Naive thymus-derived CD4-positive, alpha-beta T cell (primary cell): ENCODE data around the gene SLC22A23. TPM values are rescaled to one million over a fixed set of nuclear protein-coding genes. Genes with fewer than 3 reads are reported as not detected.
A peak's percentile ranks its signal among the peaks of the same experiment; 100 is the strongest.

Experiments used
- ATAC-seq: fragments of 150-1000 bp; cut with Tn5 transposase; 2 replicates; pipeline ENCODE4 v1.10.0; 2021; ENCODE audit warnings: mild to moderate bottlenecking, moderate library complexity
- CTCF ChIA-PET: fragments of 350-600 bp; sonication (Branson Sonifier 250); formaldehyde crosslinking; loops from one replicate; lab custom pipeline; 2021; ENCODE audit warnings: antibody characterized with exemption; lab: Charles Lee
- POLR2A ChIA-PET: fragments of 350-600 bp; sonication (Branson Sonifier 250); formaldehyde crosslinking; loops from one replicate; lab custom pipeline; 2021; ENCODE audit warnings: antibody characterized with exemption, inconsistent platforms; lab: Charles Lee
- DNase-seq, 9 donors: peaks; one replicate each; pipeline versions ENCODE4 v3.0.0 to v3.0.0-alpha.2; 2020 to 2022; ENCODE audit warnings: mixed read lengths in 1 of 9
- H3K27ac ChIP-seq: one replicate; pipeline ENCODE4 v1.7.0; 2013; ENCODE audit warnings: mild to moderate bottlenecking, low read depth, low read length, moderate library complexity
- H3K27me3 ChIP-seq, 2 donors: one replicate each; pipeline ENCODE4 v1.7.0; 2013; ENCODE audit warnings: low read length in 2 of 2, mild to moderate bottlenecking in 2 of 2, moderate library complexity in 2 of 2; ENCODE audit not compliant: control insufficient read depth in 2 of 2, insufficient read depth in 2 of 2
- H3K36me3 ChIP-seq, 3 experiments: 1 replicate in 2 of 3; 2 replicates in 1 of 3; pipeline ENCODE4 v1.7.0; 2013; ENCODE audit warnings: low read length in 3 of 3, mild to moderate bottlenecking in 3 of 3, moderate library complexity in 1 of 3; ENCODE audit not compliant: insufficient read depth in 3 of 3, control insufficient read depth in 2 of 3
- H3K4me1 ChIP-seq, 2 donors: one replicate each; pipeline ENCODE4 v1.7.0; 2013; ENCODE audit warnings: low read length in 2 of 2, mild to moderate bottlenecking in 2 of 2, moderate library complexity in 1 of 2; ENCODE audit not compliant: control insufficient read depth in 2 of 2, insufficient read depth in 2 of 2
- H3K4me3 ChIP-seq: 2 replicates; pipeline ENCODE4 v1.7.0; 2013; ENCODE audit warnings: mild to moderate bottlenecking, low read length
- H3K9me3 ChIP-seq, 3 experiments: 1 replicate in 2 of 3; 2 replicates in 1 of 3; pipeline ENCODE4 v1.7.0; 2013; ENCODE audit warnings: low read length in 3 of 3; ENCODE audit not compliant: control insufficient read depth in 2 of 3
- H3K27ac Mint-ChIP-seq, 9 donors: one replicate each; pipeline ENCODE4 v1.8.0; 2020 to 2022; ENCODE audit warnings: mixed read lengths in 9 of 9, mild to moderate bottlenecking in 8 of 9, moderate library complexity in 5 of 9, inconsistent platforms in 2 of 9
- H3K27me3 Mint-ChIP-seq, 5 donors: one replicate each; pipeline ENCODE4 v1.8.0; 2021 to 2022; ENCODE audit warnings: mixed read lengths in 5 of 5, mild to moderate bottlenecking in 1 of 5
- H3K36me3 Mint-ChIP-seq, 5 donors: one replicate each; pipeline ENCODE4 v1.8.0; 2020 to 2022; ENCODE audit warnings: mixed read lengths in 5 of 5, mild to moderate bottlenecking in 3 of 5, inconsistent platforms in 1 of 5
- H3K4me1 Mint-ChIP-seq, 7 donors: one replicate each; pipeline ENCODE4 v1.8.0; 2020 to 2022; ENCODE audit warnings: mixed read lengths in 7 of 7, mild to moderate bottlenecking in 3 of 7, inconsistent platforms in 1 of 7
- H3K4me3 Mint-ChIP-seq, 10 donors: one replicate each; pipeline ENCODE4 v1.8.0; 2020 to 2022; ENCODE audit warnings: mild to moderate bottlenecking in 10 of 10, mixed read lengths in 10 of 10, moderate library complexity in 6 of 10, inconsistent platforms in 2 of 10
- H3K9me3 Mint-ChIP-seq, 11 donors: one replicate each; pipeline ENCODE4 v1.8.0; 2020 to 2022; ENCODE audit warnings: mixed read lengths in 11 of 11, mild to moderate bottlenecking in 4 of 11, inconsistent platforms in 1 of 11, moderate library complexity in 1 of 11
- intact Hi-C, 2 donors: fragments of 100-400 bp; cut with micrococcal nuclease; formaldehyde crosslinking; loops; one replicate each; pipeline ENCODE4 v1.15.1; 2023
- polyA plus RNA-seq, 2 donors: library from polyadenylated mRNA; unstranded; fragments of 300-500 nt; fragmentation: Illumina TruSeq; gene quantifications; one replicate each; pipeline ENCODE4 v1.2.3, GENCODE V29; 2021
- total RNA-seq, 6 experiments: library from RNA in 5 of 6; stranded (reverse) in 5 of 6; gene quantifications; 1 replicate in 5 of 6; 2 replicates in 1 of 6; pipeline ENCODE4 v1.2.3 and lab custom pipeline; 2021 to 2026

The SLC22A23 gene
- total and polyA plus RNA-seq, 7 experiments from 2014 or later: 1.1 to 23.8 (median 13.6) TPM

DNA sequence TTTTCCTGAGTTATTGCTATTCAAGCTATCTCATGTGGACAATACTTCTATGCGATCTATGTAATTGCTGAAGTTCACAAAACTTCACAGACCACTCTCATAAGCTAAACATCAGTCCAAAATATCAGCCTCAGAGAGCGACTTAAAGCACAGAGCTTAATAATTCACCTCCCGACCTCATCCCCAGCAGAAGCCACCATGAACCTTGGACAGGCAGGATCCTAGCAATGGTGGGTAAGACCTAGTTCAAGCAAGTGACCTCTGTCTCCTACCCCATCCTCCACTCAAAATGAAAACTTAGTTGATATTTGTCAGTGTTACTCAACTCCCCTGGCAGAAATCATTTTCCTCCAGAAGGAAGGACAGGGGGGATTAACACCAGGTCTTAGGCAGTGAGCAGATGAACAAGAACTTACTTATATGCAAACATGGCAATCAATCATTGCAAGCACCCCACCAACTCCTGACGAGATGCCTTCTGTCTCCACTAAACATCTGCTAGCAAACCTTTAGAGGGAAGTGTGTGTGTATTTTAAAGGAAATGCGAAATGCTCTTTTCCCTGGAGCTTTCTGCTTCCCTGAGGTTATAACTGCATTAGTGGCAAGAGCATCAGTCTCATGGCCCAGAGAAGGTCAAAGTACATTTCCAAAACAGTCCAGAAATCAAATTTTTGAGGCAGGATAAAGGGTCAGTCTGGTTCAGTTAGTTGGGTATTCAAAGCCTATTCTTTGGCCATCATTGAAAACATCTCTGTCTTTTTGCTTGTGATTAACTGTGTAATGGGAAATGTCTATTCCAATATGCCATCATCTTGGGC is 90.0 kb downstream of the SLC22A23 start:
- H3K4me3 ChIP-seq: no peak overlapping the region
- ChIA-PET CTCF (no interaction called here), POLR2A (no interaction called here)
- Mint-ChIP-seq H3K27me3 (peaks cover 0 to 2% (median 0%) of the 10 kb centered on the region in 5 donors), H3K27ac (peak overlapping the region in 3 of 9 donors; percentile 3 to 41 (median 4)), H3K36me3 (peaks cover 0 to 9% (median 0%) of the 10 kb centered on the region in 5 donors), H3K9me3 (no peaks in the 10 kb centered on the region), H3K4me1 (peaks cover 4 to 28% (median 18%) of the 10 kb centered on the region in 7 donors), H3K4me3 (no peak overlapping the region)
- peaks cover 6 to 20% of the 10 kb centered on the region in 2 donors for H3K4me1 ChIP-seq
- H3K27me3 ChIP-seq: no peaks in the 10 kb centered on the region
- no peak for ATAC-seq
- H3K9me3 ChIP-seq: no peaks in the 10 kb centered on the region
- intact Hi-C loops: no loop called here
- no peak overlapping the region for H3K27ac ChIP-seq
- DNase-seq: no peak
- no peaks in the 10 kb centered on the region for H3K36me3 ChIP-seq

DNA sequence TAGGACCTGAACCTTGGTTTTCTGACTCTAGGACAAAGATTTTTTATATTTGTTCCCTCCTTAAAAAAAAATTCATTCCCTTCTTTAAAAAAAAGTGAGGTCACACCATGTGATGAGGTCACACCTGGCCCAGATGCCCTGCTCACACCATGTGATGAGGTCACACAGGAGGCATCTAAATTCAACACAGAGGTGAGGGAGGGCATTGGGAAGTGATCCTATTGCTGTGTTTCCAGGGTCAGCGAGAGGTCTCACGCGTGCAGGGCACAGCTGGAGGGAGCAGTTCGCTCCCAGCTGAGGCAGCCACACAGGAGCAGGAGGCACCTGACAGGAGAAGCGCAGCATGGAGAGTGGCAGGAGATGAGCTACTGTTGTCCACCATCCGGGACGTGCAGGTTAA is 92.5 kb downstream of the SLC22A23 start:
- peaks cover 0 to 2% (median 0%) of the 10 kb centered on the region in 5 donors for H3K27me3 Mint-ChIP-seq
- peaks cover 0 to 2% (median 0%) of the 10 kb centered on the region in 11 donors for H3K9me3 Mint-ChIP-seq
- CTCF ChIA-PET: no interaction called here

DNA sequence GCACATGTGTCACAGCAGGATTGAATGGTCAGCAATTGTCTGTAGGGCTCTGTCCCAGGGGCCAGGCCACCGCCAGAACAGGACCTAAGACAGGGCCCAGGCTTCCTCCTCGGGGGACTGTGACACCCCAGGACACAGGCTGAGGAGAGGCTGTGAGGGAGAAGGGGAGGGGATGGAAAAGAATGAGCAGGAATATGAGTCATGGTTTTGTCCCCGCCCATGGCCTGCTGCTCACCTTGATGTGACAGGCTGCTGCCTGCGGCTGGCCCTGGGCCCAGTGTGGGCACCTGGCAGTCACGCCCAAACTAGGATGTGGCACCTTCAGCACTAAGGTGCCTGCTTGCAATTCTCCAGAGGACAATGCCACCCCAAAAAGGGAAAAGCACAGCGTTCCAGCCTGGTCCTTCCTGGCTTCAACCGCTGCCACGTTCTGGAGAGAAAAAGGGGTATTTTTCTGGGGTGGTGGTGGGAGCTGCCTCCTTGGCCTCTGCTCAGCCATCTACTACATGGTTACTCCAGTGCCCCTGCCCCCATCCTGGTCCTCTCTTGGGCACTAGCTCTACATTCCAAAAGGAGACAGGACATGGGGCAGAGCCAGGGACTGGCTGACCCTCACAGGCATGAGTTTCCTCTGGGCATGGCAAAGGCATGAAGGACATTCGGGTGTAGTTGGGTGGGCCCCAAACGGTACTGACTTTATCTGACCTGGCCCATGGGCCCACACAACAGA is 93.4 kb downstream of the SLC22A23 start:
- Histone ChIP-seq H3K4me3 (no peak overlapping the region), H3K4me1 (no peaks in the 10 kb centered on the region), H3K27ac (no peak overlapping the region), H3K27me3 (no peaks in the 10 kb centered on the region), H3K36me3 (no peaks in the 10 kb centered on the region), H3K9me3 (no peaks in the 10 kb centered on the region)
- H3K27ac Mint-ChIP-seq: no peak overlapping the region
- H3K27me3 Mint-ChIP-seq: peaks cover 0 to 9% (median 0%) of the 10 kb centered on the region in 5 donors
- ATAC-seq: no peak
- POLR2A ChIA-PET: no interaction called here
- peaks cover 0 to 9% (median 0%) of the 10 kb centered on the region in 5 donors for H3K36me3 Mint-ChIP-seq
- no peak overlapping the region for H3K4me3 Mint-ChIP-seq
- CTCF ChIA-PET: no interaction called here
- H3K4me1 Mint-ChIP-seq: peaks cover 0 to 21% (median 7%) of the 10 kb centered on the region in 7 donors
- intact Hi-C loops: no loop called here
- peaks cover 0 to 2% (median 0%) of the 10 kb centered on the region in 11 donors for H3K9me3 Mint-ChIP-seq
- DNase-seq: no peak

More for the DNA sequence above, 92.5 kb downstream of the SLC22A23 start:
- DNase-seq (no peak), ATAC-seq (no peak)
- Mint-ChIP-seq H3K27ac (no peak overlapping the region), H3K4me3 (no peak overlapping the region), H3K4me1 (peaks cover 0 to 15% (median 4%) of the 10 kb centered on the region in 7 donors), H3K36me3 (peaks cover 0 to 9% (median 0%) of the 10 kb centered on the region in 5 donors)
- Histone ChIP-seq H3K4me1 (no peaks in the 10 kb centered on the region), H3K4me3 (no peak overlapping the region), H3K36me3 (no peaks in the 10 kb centered on the region), H3K9me3 (no peaks in the 10 kb centered on the region), H3K27me3 (no peaks in the 10 kb centered on the region), H3K27ac (no peak overlapping the region)
- POLR2A ChIA-PET: interaction anchor here (1.5 kb wide), 1 partner anchor 8 kb away, joined by 5 read pairs; no protein-coding TSS in a partner anchor
- intact Hi-C loops: no loop called here

DNA sequence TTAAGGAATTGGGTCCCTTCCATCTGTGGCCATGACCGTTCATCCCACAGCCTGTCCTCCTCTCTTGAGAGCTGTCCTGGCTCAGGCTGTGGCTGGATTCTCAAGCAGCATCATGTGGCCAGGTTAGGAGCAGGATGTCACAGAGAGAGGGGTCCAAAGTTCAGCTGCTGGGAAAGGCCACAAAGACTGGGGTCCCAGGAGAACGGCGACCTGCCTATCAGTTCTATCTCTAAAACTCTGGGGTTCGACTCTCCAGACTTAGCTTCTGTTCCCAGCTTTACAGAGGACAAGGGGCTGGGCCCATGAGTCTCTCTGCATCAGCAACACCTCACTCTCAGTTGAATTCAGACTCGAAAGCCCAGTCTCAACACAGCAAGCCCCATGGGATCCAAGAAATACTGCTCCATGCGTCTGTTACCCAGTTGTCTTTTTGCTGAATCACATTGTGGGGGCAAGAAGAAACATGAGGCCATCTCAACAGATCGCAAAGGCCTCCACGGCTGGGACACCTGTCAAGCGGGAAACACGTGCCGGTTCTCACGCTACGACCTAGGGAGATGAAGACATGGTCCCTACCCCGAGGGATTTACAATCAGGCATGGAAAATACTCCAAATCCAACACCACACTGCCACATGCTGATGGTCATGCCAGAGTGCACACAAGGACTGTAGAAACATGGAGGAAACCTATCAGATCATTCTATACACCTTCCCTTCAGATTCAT is 95.4 kb downstream of the SLC22A23 start:
- no peak overlapping the region for H3K4me3 Mint-ChIP-seq
- Histone ChIP-seq H3K27ac (no peak overlapping the region), H3K36me3 (no peaks in the 10 kb centered on the region), H3K27me3 (no peaks in the 10 kb centered on the region), H3K9me3 (no peaks in the 10 kb centered on the region), H3K4me1 (peaks cover 3 to 4% of the 10 kb centered on the region in 2 donors), H3K4me3 (no peak overlapping the region)
- ChIA-PET CTCF (interaction anchor here (0.8 kb wide), 1 partner anchor 47 kb away, joined by 6 read pairs; no protein-coding TSS in a partner anchor), POLR2A (interaction anchor here (0.5 to 1.3 kb wide), 2 partner anchors 10 to 1900 kb away, joined by 3 to 5 read pairs; partner anchors contain the start of gene FARS2)
- no peak for DNase-seq
- H3K27ac Mint-ChIP-seq: peak overlapping the region in 1 of 9 donors; percentile 53
- peaks cover 0 to 5% (median 0%) of the 10 kb centered on the region in 5 donors for H3K36me3 Mint-ChIP-seq
- H3K4me1 Mint-ChIP-seq: peaks cover 4 to 37% (median 11%) of the 10 kb centered on the region in 7 donors
- ATAC-seq: no peak
- intact Hi-C loops: no loop called here
- H3K27me3 Mint-ChIP-seq: peaks cover 0 to 16% (median 0%) of the 10 kb centered on the region in 5 donors
- peaks cover 0 to 2% (median 0%) of the 10 kb centered on the region in 11 donors for H3K9me3 Mint-ChIP-seq

DNA sequence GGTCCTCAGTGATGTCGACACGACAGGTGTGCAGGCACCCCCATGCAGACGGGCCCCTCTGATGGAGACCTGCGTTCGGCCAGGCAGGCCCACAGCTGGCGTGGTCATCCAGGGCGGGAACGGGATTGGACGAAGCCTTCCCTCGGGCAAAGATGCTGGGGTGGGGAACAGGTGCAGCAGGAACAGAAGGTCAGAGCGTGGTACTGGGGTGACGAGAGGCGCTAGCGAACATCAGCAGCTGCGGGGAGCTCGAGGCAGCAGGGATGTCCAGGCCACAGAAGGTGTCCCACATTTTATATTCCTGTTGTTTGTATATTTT is 96.2 kb downstream of the SLC22A23 start:
- Mint-ChIP-seq H3K27ac (no peak overlapping the region), H3K4me3 (no peak overlapping the region), H3K27me3 (peaks cover 0 to 22% (median 0%) of the 10 kb centered on the region in 5 donors), H3K36me3 (peaks cover 0 to 5% (median 0%) of the 10 kb centered on the region in 5 donors), H3K9me3 (peaks cover 0 to 4% (median 0%) of the 10 kb centered on the region in 11 donors), H3K4me1 (peaks cover 9 to 45% (median 19%) of the 10 kb centered on the region in 7 donors)
- Histone ChIP-seq H3K27ac (no peak overlapping the region), H3K27me3 (no peaks in the 10 kb centered on the region), H3K36me3 (no peaks in the 10 kb centered on the region), H3K4me3 (no peak overlapping the region), H3K4me1 (peaks cover 7 to 8% of the 10 kb centered on the region in 2 donors), H3K9me3 (no peaks in the 10 kb centered on the region)
- DNase-seq (no peak), ATAC-seq (no peak)
- ChIA-PET CTCF (no interaction called here), POLR2A (interaction anchor here (1.3 kb wide), 1 partner anchor 11 kb away, joined by 5 read pairs; no protein-coding TSS in a partner anchor)
- intact Hi-C loops: no loop called here
